H1 (cell line): ENCODE data around the gene HFE. TPM values are rescaled to one million over a fixed set of nuclear protein-coding genes. Genes with fewer than 3 reads are reported as not detected.

Experiments used
- CTCF ChIA-PET: fragments of 300-600 bp; sonication (Branson Sonifier 250); formaldehyde crosslinking; loops from one replicate; lab custom pipeline; 2021; ENCODE audit not compliant: partially characterized antibody; lab: Charles Lee
- POLR2A ChIA-PET: fragments of 300-600 bp; sonication (Branson Sonifier 250); formaldehyde crosslinking; loops from one replicate; lab custom pipeline; 2021; ENCODE audit warnings: inconsistent platforms; ENCODE audit not compliant: partially characterized antibody; lab: Charles Lee
- DNase-seq, 2 experiments: peaks; one replicate each; pipeline versions ENCODE4 v3.0.0 to v3.0.0-alpha.2; 2010 to 2022; ENCODE audit warnings: low spot score in 2 of 2, low read depth in 1 of 2, mixed read lengths in 1 of 2
- FAIRE-seq: peaks from 2 replicates; lab custom pipeline; 2011; peaks lifted over from hg19 to GRCh38; lab: Jason Lieb, UNC
- H2AFZ ChIP-seq: 2 replicates; pipeline ENCODE4 v1.8.1; 2012; ENCODE audit warnings: low read length, inconsistent platforms
- H2AK5ac ChIP-seq: 2 replicates; pipeline ENCODE4 v1.6.1; 2013; ENCODE audit warnings: low read depth, low read length
- H2BK120ac ChIP-seq: replicated peaks from 2 replicates; pipeline ENCODE3; 2013; ENCODE audit warnings: low read depth, low read length, inconsistent platforms
- H2BK12ac ChIP-seq: 2 replicates; pipeline ENCODE4 v1.6.1; 2013; ENCODE audit warnings: low read depth, low read length
- H2BK15ac ChIP-seq: 2 replicates; pipeline ENCODE4 v1.6.1; 2013; ENCODE audit warnings: low read length
- H2BK20ac ChIP-seq: 2 replicates; pipeline ENCODE4 v1.6.1; 2013; ENCODE audit warnings: low read length
- H2BK5ac ChIP-seq: 2 replicates; pipeline ENCODE4 v1.6.1; 2013; ENCODE audit warnings: low read depth, low read length
- H3K14ac ChIP-seq: 2 replicates; pipeline ENCODE4 v1.6.1; 2013; ENCODE audit warnings: inconsistent platforms; ENCODE audit not compliant: insufficient read length
- H3K18ac ChIP-seq: 2 replicates; pipeline ENCODE4 v1.6.1; 2013; ENCODE audit warnings: low read length; ENCODE audit errors: extremely low read depth
- H3K23ac ChIP-seq: 2 replicates; pipeline ENCODE4 v1.6.1; 2013; ENCODE audit warnings: inconsistent platforms; ENCODE audit not compliant: insufficient read length
- H3K23me2 ChIP-seq: 2 replicates; pipeline ENCODE4 v1.6.1; 2013; ENCODE audit warnings: low read depth, low read length
- H3K27ac ChIP-seq: 2 replicates; pipeline ENCODE4 v1.6.1; 2011; ENCODE audit warnings: low read depth, low read length, inconsistent platforms
- H3K27me3 ChIP-seq, 4 experiments: replicated peaks in 1 of 4; 1 replicate in 1 of 4; 2 replicates in 3 of 4; pipeline versions ENCODE4 v1.6.1 to v1.8.1; 2011 to 2013; ENCODE audit warnings: low read length in 3 of 4, mild to moderate bottlenecking in 3 of 4, inconsistent platforms in 2 of 4, mixed read lengths in 2 of 4, moderate library complexity in 1 of 4; ENCODE audit not compliant: control insufficient read depth in 3 of 4, insufficient read depth in 3 of 4; ENCODE audit errors: extremely low read depth in 1 of 4
- H3K36me3 ChIP-seq, 4 experiments: 2 replicates each; pipeline versions ENCODE4 v1.6.1 to v1.8.1; 2011 to 2013; ENCODE audit warnings: mild to moderate bottlenecking in 4 of 4, low read length in 3 of 4, moderate library complexity in 2 of 4, control low read depth in 1 of 4, inconsistent platforms in 1 of 4; ENCODE audit not compliant: insufficient read depth in 4 of 4, control insufficient read depth in 2 of 4
- H3K4ac ChIP-seq: replicated peaks from 2 replicates; pipeline ENCODE3; 2013; ENCODE audit warnings: low read length, low read depth, mixed read lengths, inconsistent platforms; ENCODE audit not compliant: insufficient read length
- H3K4me1 ChIP-seq, 4 experiments: replicated peaks in 1 of 4; 1 replicate in 1 of 4; 2 replicates in 3 of 4; pipeline versions ENCODE4 v1.6.1 to v1.8.1; 2011 to 2013; ENCODE audit warnings: low read length in 3 of 4, inconsistent platforms in 2 of 4, mixed read lengths in 1 of 4; ENCODE audit not compliant: insufficient read depth in 4 of 4, control insufficient read depth in 3 of 4
- H3K4me2 ChIP-seq, 2 experiments: 2 replicates each; pipeline versions ENCODE4 v1.6.1 to v1.8.1; 2011 to 2013; ENCODE audit warnings: low read depth in 2 of 2, low read length in 2 of 2, control low read depth in 1 of 2, inconsistent platforms in 1 of 2, mild to moderate bottlenecking in 1 of 2; ENCODE audit not compliant: insufficient read depth in 1 of 2
- H3K4me3 ChIP-seq, 4 experiments: fragments of 200-600, 300-600 bp in 1 of 4; sonication (generic), shearing (Covaris generic), sonication (Bioruptor Twin) in 1 of 4; 2 replicates each; pipeline versions ENCODE4 v1.5.1 to v1.8.1; 2011 to 2016; ENCODE audit warnings: low read length in 4 of 4, low read depth in 3 of 4, control low read depth in 2 of 4, inconsistent platforms in 2 of 4, mild to moderate bottlenecking in 2 of 4, mixed read lengths in 1 of 4, moderate library complexity in 1 of 4; ENCODE audit not compliant: insufficient read depth in 2 of 4; ENCODE audit errors: extremely low read depth in 1 of 4
- H3K56ac ChIP-seq: replicated peaks from 2 replicates; pipeline ENCODE3; 2013; ENCODE audit warnings: low read depth, mild to moderate bottlenecking, mixed read lengths, low read length, inconsistent platforms; ENCODE audit not compliant: insufficient read length
- H3K79me1 ChIP-seq: 2 replicates; pipeline ENCODE4 v1.6.1; 2013; ENCODE audit warnings: low read depth, low read length, control low read depth
- H3K79me2 ChIP-seq, 2 experiments: 2 replicates each; pipeline versions ENCODE4 v1.6.1 to v1.8.1; 2012 to 2013; ENCODE audit warnings: low read length in 2 of 2, mild to moderate bottlenecking in 2 of 2, inconsistent platforms in 1 of 2; ENCODE audit not compliant: insufficient read depth in 2 of 2, control insufficient read depth in 1 of 2
- H3K9ac ChIP-seq, 4 experiments: replicated peaks in 1 of 4; 1 replicate in 1 of 4; 2 replicates in 3 of 4; pipeline versions ENCODE4 v1.6.1 to v1.8.1; 2011 to 2013; ENCODE audit warnings: low read depth in 3 of 4, low read length in 3 of 4, control low read depth in 2 of 4, mild to moderate bottlenecking in 2 of 4, moderate library complexity in 2 of 4, inconsistent platforms in 1 of 4; ENCODE audit errors: extremely low read depth in 1 of 4
- H3K9me3 ChIP-seq, 2 experiments: 2 replicates each; pipeline versions ENCODE4 v1.6.1 to v1.8.1; 2012 to 2013; ENCODE audit warnings: mild to moderate bottlenecking in 2 of 2, moderate library complexity in 2 of 2, control low read depth in 1 of 2, inconsistent platforms in 1 of 2, low read depth in 1 of 2, low read length in 1 of 2, mixed read lengths in 1 of 2; ENCODE audit not compliant: insufficient read depth in 2 of 2
- H4K20me1 ChIP-seq, 2 experiments: replicated peaks in 1 of 2; 2 replicates each; pipeline versions ENCODE3 to v1.8.1; 2011 to 2013; ENCODE audit warnings: inconsistent platforms in 2 of 2, low read length in 2 of 2, mild to moderate bottlenecking in 1 of 2; ENCODE audit not compliant: insufficient read depth in 2 of 2, control insufficient read depth in 1 of 2
- H4K5ac ChIP-seq: 2 replicates; pipeline ENCODE4 v1.6.1; 2013; ENCODE audit warnings: low read length, low read depth, mixed read lengths, inconsistent platforms; ENCODE audit not compliant: insufficient read length
- H4K8ac ChIP-seq: 2 replicates; pipeline ENCODE4 v1.8.0; 2013; ENCODE audit warnings: mild to moderate bottlenecking, moderate library complexity, low read length, inconsistent platforms; ENCODE audit not compliant: insufficient read depth; ENCODE audit errors: extremely low read depth
- H4K91ac ChIP-seq: replicated peaks from 2 replicates; pipeline ENCODE3; 2013; ENCODE audit warnings: low read length, mixed read lengths, inconsistent platforms; ENCODE audit not compliant: insufficient read length
- CTCF ChIP-seq, 3 experiments: IDR thresholded peaks; 1 replicate in 2 of 3; 2 replicates in 1 of 3; pipeline versions ENCODE4 v1.5.1 to v1.6.1; 2011; ENCODE audit warnings: low read length in 3 of 3, mild to moderate bottlenecking in 3 of 3, inconsistent platforms in 2 of 3, low read depth in 1 of 3, moderate library complexity in 1 of 3; ENCODE audit not compliant: insufficient read depth in 1 of 3; ENCODE audit errors: control extremely low read depth in 1 of 3
- TAF7 ChIP-seq: optimal IDR thresholded peaks from 2 replicates; pipeline ENCODE3; 2011; ENCODE audit warnings: low read depth, mild to moderate bottlenecking, inconsistent platforms, low read length, moderate library complexity, borderline replicate concordance
- WGBS, 2 experiments: shearing (Covaris generic) in 1 of 2; methylation state at CpG; one replicate each; pipeline versions ENCODE4 v1.1.6 to v1.1.7; 2013 to 2015; ENCODE audit warnings: low lambda C conversion rate in 2 of 2, mixed read lengths in 2 of 2, inconsistent platforms in 1 of 2, low coverage in 1 of 2, missing lambda C conversion rate in 1 of 2; ENCODE audit not compliant: insufficient replicate concordance in 2 of 2, insufficient coverage in 1 of 2, insufficient read length in 1 of 2; ENCODE audit errors: extremely low coverage in 1 of 2, missing lambda C conversion rate in 1 of 2; 5-methylcytosine and 5-hydroxymethylcytosine counted together
- polyA plus RNA-seq, 7 experiments: library from polyadenylated mRNA; depleted of rRNA in 3 of 7; stranded (reverse) in 5 of 7; unstranded in 2 of 7; fragments of >200 nt in 5 of 7; fragments of 200-250 nt in 2 of 7; gene quantifications; 1 replicate in 5 of 7; 2 replicates in 1 of 7; 4 replicates in 1 of 7; pipeline versions ENCODE4 v1.2.1 to v1.2.3, GENCODE V29; 2011 to 2013; ENCODE audit warnings: missing spikeins in 2 of 7, mixed read lengths in 2 of 7
- total RNA-seq: library from RNA; stranded (reverse); fragmentation: NEBNext Ultra II Directional; extraction: Animal tissue kit (Norgen Biotek cat#: 25700); gene quantifications from 2 replicates; pipeline ENCODE4 v1.2.1, GENCODE V29; 2021

HFE gene
- total and polyA plus RNA-seq, 2 of the 8 experiments (the other 6 are each of a cell fraction or from before 2014, with no cell fraction given), result 1.6 to 2.0 TPM

- no peak for FAIRE-seq
- H2BK5ac ChIP-seq, result no peak overlapping the region; the same call in 1 of the 2 replicates
Observed at GRCh38 chr6:26126394-26127235, 39.4 kb downstream of the HFE start.

More at GRCh38 chr6:26126394-26127235, 39.4 kb downstream of the HFE start:
- CTCF ChIA-PET, result interaction anchor here (1.0 kb wide), 1 partner anchor 62 kb away, joined by 3 read pairs; no protein-coding TSS in a partner anchor
- no peak overlapping the region for H3K23ac ChIP-seq
- no peak overlapping the region for H4K91ac ChIP-seq
- peaks cover 0 to 36% of the 10 kb centered on the region in 2 experiments; a peak in 3 of 4 replicates for H3K79me2 ChIP-seq
- peaks cover 0 to 9% (median 2%) of the 10 kb centered on the region in 4 experiments; a peak in 3 of 8 replicates for H3K36me3 ChIP-seq
- H3K27me3 ChIP-seq, result no peaks in the 10 kb centered on the region
- WGBS, 2 experiments, result 23% methylated on average over 8 of the region's 8 CpGs; no CpG with 5 or more reads in 1 of the 2 experiments
- no peak for DNase-seq
- no peaks in the 10 kb centered on the region for H3K9me3 ChIP-seq
- H2AK5ac ChIP-seq, result no peak overlapping the region
- H3K4me2 ChIP-seq, result peak overlapping the region; percentile 73 to 80
- POLR2A ChIA-PET, result interaction anchor here (0.9 to 17.3 kb wide), 33 partner anchors 9 to 1766 kb away, joined by 3 to 1244 read pairs (median 48); a partner anchor contains a TSS
- no peak overlapping the region for H3K4ac ChIP-seq
- no peaks in the 10 kb centered on the region; the same call in 1 of the 2 replicates for H3K23me2 ChIP-seq
- no peak overlapping the region for H2BK12ac ChIP-seq
- TF ChIP-seq CTCF (IDR thresholded peaks at IDR 0.05; ENCODE audit: control extremely low read depth in 1 of 3, insufficient read depth in 1 of 3, low read depth in 1 of 3, low read length in 3 of 3), result no peak
- peak; percentile 1 for TF ChIP-seq TAF7
- H2BK15ac ChIP-seq, result no peak overlapping the region
- H2BK120ac ChIP-seq, result no peak overlapping the region
- no peak overlapping the region for H3K56ac ChIP-seq
- no peak overlapping the region for H2BK20ac ChIP-seq
- H3K4me1 ChIP-seq, result peaks cover 0 to 9% (median 3%) of the 10 kb centered on the region in 4 experiments; a peak in 3 of 7 replicates
- H4K20me1 ChIP-seq, result peaks cover 7 to 13% of the 10 kb centered on the region in 2 experiments
- H3K9ac ChIP-seq, result peak overlapping the region; percentile 67 to 96 (median 83)
- H3K18ac ChIP-seq, result no peak overlapping the region
- no peak overlapping the region for H4K5ac ChIP-seq
- no peak overlapping the region for H4K8ac ChIP-seq
- H3K14ac ChIP-seq, result no peak overlapping the region
- no peaks in the 10 kb centered on the region for H3K79me1 ChIP-seq
- no peak overlapping the region for H2AFZ ChIP-seq
- H3K4me3 ChIP-seq, result peak overlapping the region; percentile 82 to 100 (median 98)
- H3K27ac ChIP-seq, result peak overlapping the region; percentile 93
